Progenitor cell of endocrine pancreas (in vitro differentiated cells): ENCODE results near the gene TDRKH. TPM values are rescaled to one million over a fixed set of nuclear protein-coding genes. Genes with fewer than 3 reads are reported as not detected.

ENCODE experiments used
- DNase-seq: peaks from one replicate; pipeline ENCODE4 v3.0.0; 2021; ENCODE audit warnings: low spot score; ENCODE audit not compliant: unreplicated experiment
- H3K27ac Mint-ChIP-seq: 2 replicates; pipeline ENCODE4 v1.8.0; 2021; ENCODE audit warnings: mild to moderate bottlenecking, moderate library complexity, mixed read lengths
- H3K27me3 Mint-ChIP-seq: 2 replicates; pipeline ENCODE4 v1.8.0; 2021; ENCODE audit warnings: mixed read lengths
- H3K36me3 Mint-ChIP-seq: 2 replicates; pipeline ENCODE4 v1.8.0; 2022; ENCODE audit warnings: mixed read lengths; ENCODE audit not compliant: insufficient read depth
- H3K4me1 Mint-ChIP-seq: 2 replicates; pipeline ENCODE4 v1.8.0; 2021; ENCODE audit warnings: low read depth, mixed read lengths
- H3K4me3 Mint-ChIP-seq: 2 replicates; pipeline ENCODE4 v1.8.0; 2021; ENCODE audit warnings: low read depth, mild to moderate bottlenecking, moderate library complexity, mixed read lengths
- H3K9me3 Mint-ChIP-seq: 2 replicates; pipeline ENCODE4 v1.8.0; 2021; ENCODE audit warnings: low read depth, mixed read lengths
- total RNA-seq: library from RNA; stranded (reverse); gene quantifications from 2 replicates; pipeline ENCODE4 v1.2.1, GENCODE V29; 2021
- TF ChIP-seq, protein P1 (sequence below): fragments of 200-600 bp; sonication (generic); IDR thresholded peaks from one replicate; pipeline ENCODE4 v1.5.0; 2021; ENCODE audit warnings: antibody characterized with exemption, mild to moderate bottlenecking; ENCODE audit not compliant: unreplicated experiment

The TDRKH gene
- total RNA-seq, 1 donor from 2014 or later, result 16.5 TPM

DNA sequence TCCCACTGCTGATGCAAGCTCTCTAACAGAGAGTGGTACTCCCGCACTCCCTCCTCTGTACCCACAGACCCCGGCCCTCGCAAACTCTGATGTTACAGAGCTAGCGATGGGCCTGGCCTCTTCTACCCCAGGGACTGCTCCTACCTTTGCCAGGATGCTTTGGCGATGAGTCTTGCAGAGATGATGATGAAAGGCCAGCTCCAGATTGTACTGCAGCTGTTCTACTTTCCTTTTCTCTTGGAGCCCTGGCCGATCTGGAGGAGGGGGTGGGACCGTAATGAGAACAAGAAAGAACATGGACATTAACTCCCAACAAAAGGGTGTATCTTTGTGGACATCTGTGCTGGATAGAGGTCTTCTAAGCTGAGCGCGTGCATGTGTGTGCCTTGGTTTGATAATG, 20.9 kb upstream of the TDRKH start:
- no peaks in the 10 kb centered on the region for H3K9me3 Mint-ChIP-seq
- TF ChIP-seq, protein P1, sequence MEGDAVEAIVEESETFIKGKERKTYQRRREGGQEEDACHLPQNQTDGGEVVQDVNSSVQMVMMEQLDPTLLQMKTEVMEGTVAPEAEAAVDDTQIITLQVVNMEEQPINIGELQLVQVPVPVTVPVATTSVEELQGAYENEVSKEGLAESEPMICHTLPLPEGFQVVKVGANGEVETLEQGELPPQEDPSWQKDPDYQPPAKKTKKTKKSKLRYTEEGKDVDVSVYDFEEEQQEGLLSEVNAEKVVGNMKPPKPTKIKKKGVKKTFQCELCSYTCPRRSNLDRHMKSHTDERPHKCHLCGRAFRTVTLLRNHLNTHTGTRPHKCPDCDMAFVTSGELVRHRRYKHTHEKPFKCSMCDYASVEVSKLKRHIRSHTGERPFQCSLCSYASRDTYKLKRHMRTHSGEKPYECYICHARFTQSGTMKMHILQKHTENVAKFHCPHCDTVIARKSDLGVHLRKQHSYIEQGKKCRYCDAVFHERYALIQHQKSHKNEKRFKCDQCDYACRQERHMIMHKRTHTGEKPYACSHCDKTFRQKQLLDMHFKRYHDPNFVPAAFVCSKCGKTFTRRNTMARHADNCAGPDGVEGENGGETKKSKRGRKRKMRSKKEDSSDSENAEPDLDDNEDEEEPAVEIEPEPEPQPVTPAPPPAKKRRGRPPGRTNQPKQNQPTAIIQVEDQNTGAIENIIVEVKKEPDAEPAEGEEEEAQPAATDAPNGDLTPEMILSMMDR, result no peak
- DNase-seq, result no peak
- no peaks in the 10 kb centered on the region for H3K36me3 Mint-ChIP-seq
- peaks cover 29% of the 10 kb centered on the region for H3K27me3 Mint-ChIP-seq
- no peak overlapping the region for H3K27ac Mint-ChIP-seq
- no peak overlapping the region for H3K4me3 Mint-ChIP-seq
- H3K4me1 Mint-ChIP-seq, result no peaks in the 10 kb centered on the region

DNA sequence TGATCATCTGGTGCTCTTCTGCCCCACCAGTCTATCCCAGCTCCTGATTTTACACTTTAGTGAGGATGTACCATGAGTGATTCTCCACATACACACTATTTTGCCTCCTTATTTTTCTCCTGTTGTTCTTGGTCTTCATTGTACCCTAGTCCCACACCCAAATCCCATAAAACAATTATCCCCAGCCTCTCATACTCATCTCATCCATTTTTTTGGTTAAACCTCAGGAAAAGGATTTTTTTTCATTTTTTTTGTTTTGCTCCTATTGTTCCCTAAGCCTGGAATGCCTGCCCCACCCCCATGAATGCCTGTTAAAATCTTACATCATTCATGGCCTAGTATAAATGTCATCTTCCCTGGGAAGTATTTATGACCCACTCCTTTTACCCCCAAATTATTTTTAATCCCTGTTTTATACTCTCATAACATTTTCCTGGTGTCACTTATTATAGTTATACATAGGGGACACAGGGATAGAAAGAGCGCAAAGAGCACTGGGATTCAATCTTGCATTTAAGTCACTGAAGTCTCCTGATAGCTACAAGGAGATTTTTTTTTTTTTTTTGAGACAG, 19.8 kb upstream of the TDRKH start:
- Mint-ChIP-seq H3K27me3 (peaks cover 29% of the 10 kb centered on the region), H3K36me3 (no peaks in the 10 kb centered on the region), H3K9me3 (no peaks in the 10 kb centered on the region), H3K27ac (no peak overlapping the region), H3K4me3 (no peak overlapping the region), H3K4me1 (no peaks in the 10 kb centered on the region)
- no peak for DNase-seq
- TF ChIP-seq, protein P1, result no peak

- no peaks in the 10 kb centered on the region for H3K4me1 Mint-ChIP-seq
- H3K9me3 Mint-ChIP-seq, result no peaks in the 10 kb centered on the region
- H3K4me3 Mint-ChIP-seq, result no peak overlapping the region
- peak overlapping the region; percentile 42 for H3K27ac Mint-ChIP-seq
- H3K36me3 Mint-ChIP-seq, result no peaks in the 10 kb centered on the region
- TF ChIP-seq, protein P1, result no peak
- H3K27me3 Mint-ChIP-seq, result peaks cover 33% of the 10 kb centered on the region
- no peak for DNase-seq
Measured at GRCh38 chr1:151809290-151809984, 19.1 kb upstream of the TDRKH start.

GRCh38 chr1:151807766-151808165, 17.5 kb upstream of the TDRKH start:
- no peaks in the 10 kb centered on the region for H3K4me1 Mint-ChIP-seq
- peaks cover 39% of the 10 kb centered on the region for H3K27me3 Mint-ChIP-seq
- DNase-seq, result no peak
- H3K36me3 Mint-ChIP-seq, result no peaks in the 10 kb centered on the region
- no peak overlapping the region for H3K4me3 Mint-ChIP-seq
- TF ChIP-seq, protein P1, result no peak
- no peak overlapping the region for H3K27ac Mint-ChIP-seq
- no peaks in the 10 kb centered on the region for H3K9me3 Mint-ChIP-seq

DNA sequence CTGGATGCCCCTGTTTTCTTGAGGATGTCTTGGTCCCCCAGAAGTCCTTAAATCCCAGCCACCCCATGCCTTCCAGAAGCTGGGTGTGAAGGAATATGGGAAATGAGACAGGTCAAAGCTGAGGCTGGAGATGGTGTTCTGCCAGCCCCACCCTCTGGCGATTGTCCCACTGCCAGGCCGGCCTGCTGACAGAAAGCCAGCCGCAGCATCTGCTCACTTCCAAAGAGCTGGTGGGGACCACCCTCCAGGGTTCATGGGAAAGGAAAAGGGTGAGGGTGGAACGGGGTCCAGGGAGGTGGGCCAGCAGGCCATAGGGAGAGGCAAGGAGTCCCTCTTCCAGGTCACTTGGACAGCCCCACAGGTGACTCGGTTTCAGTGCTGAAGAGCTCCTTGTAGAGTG, 16.8 kb upstream of the TDRKH start:
- TF ChIP-seq, protein P1, result no peak
- no peak for DNase-seq
- no peak overlapping the region for H3K27ac Mint-ChIP-seq
- no peaks in the 10 kb centered on the region for H3K4me1 Mint-ChIP-seq
- no peaks in the 10 kb centered on the region for H3K9me3 Mint-ChIP-seq
- H3K4me3 Mint-ChIP-seq, result no peak overlapping the region
- no peaks in the 10 kb centered on the region for H3K36me3 Mint-ChIP-seq
- peaks cover 36% of the 10 kb centered on the region for H3K27me3 Mint-ChIP-seq
